ENCODE data around the gene METTL1.
A peak's percentile ranks its signal among the peaks of the same experiment; 100 is the strongest.

Gene METTL1

GRCh38 chr12:57752668-57753000 is 19.3 kb downstream of the METTL1 start:
- no peak for DNase-seq

DNA sequence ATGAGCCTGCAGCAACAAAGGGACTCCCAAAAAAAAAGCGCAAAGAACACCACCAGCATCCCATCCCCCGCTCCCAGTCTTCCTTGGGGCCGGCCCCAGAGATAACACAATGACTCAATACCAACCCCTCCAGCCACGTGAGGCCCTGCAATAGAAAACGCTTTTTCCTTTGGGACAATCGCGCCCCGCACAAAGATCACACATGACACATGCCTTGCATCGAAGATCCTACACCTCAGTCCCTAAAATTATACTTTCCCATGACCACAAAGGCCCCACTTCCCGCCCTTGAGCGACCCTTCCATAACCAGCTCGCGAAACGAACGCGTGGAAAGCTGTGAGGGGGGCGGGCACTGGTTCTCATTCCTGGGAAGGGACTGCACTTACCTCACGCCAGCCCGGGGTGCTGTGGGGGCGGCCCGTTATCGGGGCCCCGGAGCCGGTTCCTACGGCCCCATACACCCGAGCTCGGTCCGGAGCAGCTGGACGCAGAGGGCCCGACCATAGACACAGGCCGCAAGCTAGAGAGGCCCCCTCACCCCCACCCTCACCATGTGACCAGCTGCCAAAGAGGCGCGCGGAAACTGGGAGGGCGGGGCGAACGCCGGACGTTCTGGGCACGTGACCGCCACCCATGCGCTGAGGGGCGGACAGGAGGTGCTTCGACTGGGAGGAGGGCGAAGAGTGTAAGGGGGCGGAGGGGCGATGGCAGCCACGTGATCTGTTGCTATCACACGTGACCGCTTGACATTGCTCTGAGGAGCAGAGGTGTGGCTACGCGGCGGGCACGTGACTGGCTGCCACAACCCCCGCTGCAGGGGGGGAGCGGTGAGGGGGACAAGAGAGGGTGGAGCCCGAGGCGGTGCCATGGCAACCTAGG is 19.9 kb downstream of the METTL1 start, which contains the start of gene CDK4:
Gene CDK4, minus strand, starts transcription at position 523 of the 880 bp plus-strand sequence. CDS start 593 bp downstream, outside the sequence.
- DNase-seq, result peak; percentile 99

GRCh38 chr12:57751432-57751787 is 20.5 kb downstream of the METTL1 start:
- DNase-seq, result no peak

DNA sequence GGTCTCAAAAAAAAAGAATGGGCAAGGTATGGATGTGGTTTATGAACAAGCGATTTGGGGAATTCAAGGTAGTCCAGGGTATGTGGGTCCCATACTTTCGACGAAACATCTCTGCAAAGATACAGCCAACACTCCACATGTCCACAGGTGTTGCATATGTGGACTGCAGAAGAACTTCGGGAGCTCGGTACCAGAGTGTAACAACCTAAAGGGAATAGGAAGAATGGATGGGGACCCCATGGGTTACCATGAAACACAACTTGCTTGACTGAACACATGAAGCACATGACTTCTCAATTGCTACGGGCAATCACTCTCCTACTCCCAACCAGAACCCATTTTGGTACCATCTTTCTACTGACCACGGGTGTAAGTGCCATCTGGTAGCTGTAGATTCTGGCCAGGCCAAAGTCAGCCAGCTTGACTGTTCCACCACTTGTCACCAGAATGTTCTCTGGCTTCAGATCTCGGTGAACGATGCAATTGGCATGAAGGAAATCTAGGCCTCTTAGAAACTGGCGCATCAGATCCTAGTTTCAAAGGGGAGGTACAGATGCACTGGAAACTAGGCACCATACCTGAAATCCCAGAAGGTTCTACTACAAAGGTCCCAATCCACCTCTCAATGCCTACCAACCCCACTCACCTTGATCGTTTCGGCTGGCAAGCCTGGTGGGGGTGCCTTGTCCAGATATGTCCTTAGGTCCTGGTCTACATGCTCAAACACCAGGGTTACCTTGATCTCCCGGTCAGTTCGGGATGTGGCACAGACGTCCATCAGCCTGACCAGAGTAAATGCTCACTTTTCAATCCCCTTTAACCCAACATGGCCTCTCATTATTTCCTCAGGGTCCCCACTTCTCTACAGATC is 21.1 kb downstream of the METTL1 start:
- DNase-seq, result no peak

DNA sequence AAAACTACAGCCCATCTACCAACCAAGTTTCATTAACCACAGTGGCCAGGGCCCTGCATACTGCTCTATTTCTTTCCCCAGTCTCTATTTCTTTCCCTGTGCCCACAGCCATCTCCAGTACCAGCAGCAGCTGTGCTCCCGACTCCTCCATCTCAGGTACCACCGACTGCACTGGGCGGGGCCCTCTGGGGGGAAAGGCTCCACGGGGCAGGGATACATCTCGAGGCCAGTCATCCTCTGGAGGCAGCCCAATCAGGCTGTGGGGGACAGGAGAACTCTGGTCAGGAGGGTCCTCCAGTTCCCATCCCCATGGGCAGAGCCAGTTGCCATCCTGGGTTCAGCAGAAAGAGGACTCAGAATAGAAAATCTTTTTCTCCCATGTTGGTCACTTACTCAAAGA is 22.8 kb downstream of the METTL1 start:
- DNase-seq, result no peak

DNA sequence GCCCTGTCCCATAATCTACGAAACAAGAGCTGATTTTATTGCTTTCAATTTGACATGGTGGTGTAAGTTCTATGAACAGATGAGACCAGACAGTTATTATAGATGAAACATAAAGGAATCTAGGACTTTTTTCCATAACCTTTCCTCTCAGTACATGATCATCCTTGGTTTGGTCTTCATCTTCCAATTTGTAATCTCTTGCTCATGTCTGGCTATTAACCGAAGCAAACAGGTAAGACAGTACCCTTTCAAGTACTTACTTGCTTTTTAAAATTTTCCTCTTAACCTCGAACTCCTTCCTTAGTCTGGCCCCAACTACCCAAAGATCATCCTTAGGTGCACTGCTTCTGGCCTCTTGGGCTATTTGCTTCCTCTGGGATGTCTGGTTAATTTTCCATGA is 25.9 kb downstream of the METTL1 start:
- no peak for DNase-seq

DNA sequence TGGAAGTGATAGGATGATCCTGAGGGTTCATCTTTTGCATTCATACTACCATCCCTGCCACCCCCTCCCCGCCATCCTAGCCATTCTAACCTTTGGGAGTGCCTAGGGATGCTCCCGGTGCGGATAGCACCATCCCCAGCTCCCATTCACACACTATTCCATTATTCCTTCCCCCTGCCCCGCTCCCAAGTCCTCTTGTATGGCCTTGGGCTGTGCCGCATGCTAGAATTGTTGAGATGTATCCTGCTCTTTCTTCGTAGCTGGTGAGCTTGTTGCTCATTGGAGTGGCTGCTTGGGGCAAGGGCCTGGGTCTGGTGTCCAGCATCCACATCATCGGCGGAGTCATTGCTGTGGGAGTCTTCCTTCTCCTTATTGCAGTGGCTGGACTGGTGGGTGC is 26.4 kb downstream of the METTL1 start:
- no peak for DNase-seq

DNA sequence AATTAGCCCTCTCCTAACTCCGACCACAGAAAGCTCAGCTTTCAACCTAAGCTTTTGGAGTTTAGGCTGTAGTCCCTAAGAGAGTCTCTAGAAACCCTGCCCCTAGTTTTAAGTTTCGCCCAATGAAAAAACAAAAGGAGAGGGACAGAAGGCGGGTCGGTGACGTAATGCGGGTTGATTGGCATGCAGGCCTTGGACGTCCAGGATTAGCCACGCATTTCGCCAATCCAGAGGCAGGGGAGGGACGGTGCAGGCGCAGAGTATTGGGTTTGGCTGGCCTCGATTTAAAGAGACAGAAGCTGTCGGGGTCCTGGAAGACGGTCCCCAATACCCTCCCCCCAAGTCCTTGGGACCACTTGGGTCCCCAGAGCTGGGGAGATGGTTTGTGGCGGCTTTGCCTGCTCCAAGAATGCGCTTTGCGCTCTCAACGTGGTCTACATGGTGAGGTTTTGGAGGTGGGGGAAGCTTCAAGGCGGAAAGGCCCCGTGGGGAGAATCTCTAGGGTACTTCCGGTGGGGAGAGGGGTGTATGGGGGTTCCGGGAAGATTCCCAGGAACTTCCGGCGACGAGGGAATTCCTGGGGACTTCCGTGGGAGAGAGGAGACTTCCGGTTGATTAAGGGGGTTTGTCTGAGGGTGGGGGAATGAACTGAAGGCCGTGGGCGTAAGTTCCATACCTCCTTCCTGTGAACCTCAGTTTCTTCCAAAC is 27.0 kb downstream of the METTL1 start, which contains the start of gene TSPAN31:
Gene TSPAN31, plus strand, starts transcription at position 263 of the 708 bp plus-strand sequence. Its CDS starts 116 bp downstream, at position 379.
- peak; percentile 91 for DNase-seq

GRCh38 chr12:57744194-57744776 is 27.6 kb downstream of the METTL1 start:
- DNase-seq, result peak; percentile 59

DNA sequence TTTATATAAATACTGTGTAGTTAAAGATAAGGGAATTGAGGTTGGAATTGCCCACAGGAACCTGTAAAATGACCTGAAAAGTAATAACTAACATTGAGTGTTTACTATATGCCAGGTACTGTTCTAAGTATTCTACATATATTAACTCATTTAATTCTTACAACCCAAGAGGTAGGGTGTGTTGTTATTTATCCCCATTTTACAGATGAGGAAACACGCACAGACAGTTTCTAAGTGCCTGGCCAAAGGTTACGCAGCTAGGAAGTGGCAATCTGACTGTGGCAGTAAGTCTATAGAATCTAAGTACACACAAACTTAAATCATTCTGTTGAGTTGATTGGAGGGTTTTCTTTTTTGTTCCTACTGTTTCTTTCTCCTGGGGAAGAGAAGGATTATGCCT is 28.1 kb downstream of the METTL1 start:
- no peak for DNase-seq

DNA sequence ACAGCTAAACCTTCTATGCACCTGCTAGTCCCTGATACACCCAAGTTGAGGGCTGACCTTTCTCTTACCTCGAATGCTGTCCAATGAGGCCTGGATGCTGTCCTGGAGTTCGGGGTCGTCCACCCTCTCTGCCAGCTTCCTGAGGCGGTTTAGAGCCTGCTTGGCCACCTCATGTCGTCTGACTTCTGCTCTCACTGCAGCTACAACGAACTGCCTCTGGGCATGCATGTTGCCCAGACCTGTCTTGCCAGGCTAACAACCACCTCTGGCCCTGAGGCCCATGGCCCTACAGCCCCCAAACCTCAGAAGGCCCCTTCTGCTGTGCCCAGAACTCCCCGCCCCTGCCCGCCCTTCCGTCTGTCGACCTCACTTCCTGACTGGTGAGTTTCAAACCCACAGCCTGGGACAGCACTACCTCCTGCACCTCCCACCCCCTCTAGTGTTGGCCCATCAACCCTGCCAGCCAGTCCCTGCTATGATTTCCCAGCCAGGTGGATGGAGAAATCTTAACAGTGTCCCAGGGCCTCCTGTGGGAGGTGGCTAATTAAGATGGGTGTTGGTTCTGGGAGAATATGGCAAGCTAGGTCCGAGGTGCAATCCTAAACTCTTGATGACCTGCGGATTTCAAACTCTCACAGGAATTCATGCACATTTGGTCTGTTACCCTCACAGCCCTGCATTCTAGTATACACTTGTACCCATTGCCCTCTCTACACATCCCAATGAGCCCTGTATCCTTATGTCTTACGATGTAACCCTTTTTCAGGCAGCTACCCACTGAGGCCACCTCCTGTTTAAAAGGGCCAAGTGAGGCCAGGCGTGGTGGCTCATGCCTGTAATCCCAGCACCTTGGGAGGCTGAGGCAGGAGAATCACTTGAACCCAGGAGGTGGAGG is 29.8 kb downstream of the METTL1 start:
- DNase-seq, result peak; percentile 71

DNA sequence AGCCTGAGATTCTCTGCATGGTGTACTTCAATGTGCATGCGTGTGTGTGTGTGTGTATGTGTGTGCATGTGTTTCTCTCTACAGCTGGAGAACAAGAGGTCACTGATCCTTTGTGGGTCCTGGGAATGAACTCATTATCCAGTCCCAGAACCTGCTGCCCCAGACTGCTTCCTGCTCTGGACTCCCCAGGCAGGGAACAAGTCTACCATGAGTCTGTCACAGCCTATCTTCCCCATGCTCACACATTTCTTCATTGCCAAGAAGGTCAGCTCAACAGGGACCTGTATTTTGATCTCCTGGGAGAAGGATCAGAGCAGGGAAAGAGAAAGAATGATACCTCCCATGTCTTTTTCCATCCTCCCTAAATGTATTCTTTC is 30.5 kb downstream of the METTL1 start:
- no peak for DNase-seq

DNA sequence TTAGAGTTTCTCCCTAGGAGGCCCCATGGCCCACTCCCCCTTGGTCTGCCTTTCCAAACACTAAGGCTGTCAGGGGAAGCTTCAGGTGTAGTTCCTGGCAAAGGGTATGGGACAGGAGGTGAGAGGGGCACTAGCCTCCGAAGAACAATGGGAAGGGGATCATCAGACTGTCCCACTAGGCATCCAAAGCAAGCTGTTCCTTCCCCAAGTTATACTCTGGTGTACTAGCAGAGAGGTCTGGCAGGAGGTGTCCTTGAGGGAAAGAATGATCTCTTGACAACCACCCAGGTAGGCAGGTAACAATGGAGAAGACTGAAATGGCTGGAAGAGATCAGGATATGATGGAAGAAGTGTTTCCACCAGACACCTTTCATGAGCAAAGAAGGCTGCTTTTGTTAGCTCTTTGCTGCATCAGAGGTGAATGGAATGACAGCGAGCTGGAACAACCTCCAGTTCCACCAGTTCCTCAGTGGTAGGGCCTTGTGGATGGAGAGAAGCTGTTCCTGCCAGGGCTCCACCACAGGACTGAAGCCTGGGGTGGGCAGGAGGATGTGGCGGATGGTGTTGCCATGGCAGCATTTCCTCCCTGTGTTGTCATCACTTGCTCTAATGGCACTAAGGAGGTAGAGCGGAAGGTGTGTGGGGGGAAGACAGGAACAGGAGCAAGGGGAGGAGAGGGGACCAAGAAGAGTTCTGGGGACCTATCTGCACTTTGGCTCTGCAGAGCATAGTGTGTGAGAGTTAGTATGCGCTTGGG is 31.1 kb downstream of the METTL1 start:
- peak; percentile 71 for DNase-seq

GRCh38 chr12:57739914-57740538 is 31.9 kb downstream of the METTL1 start:
- no peak for DNase-seq

GRCh38 chr12:57739387-57739786 is 32.5 kb downstream of the METTL1 start:
- no peak for DNase-seq

DNA sequence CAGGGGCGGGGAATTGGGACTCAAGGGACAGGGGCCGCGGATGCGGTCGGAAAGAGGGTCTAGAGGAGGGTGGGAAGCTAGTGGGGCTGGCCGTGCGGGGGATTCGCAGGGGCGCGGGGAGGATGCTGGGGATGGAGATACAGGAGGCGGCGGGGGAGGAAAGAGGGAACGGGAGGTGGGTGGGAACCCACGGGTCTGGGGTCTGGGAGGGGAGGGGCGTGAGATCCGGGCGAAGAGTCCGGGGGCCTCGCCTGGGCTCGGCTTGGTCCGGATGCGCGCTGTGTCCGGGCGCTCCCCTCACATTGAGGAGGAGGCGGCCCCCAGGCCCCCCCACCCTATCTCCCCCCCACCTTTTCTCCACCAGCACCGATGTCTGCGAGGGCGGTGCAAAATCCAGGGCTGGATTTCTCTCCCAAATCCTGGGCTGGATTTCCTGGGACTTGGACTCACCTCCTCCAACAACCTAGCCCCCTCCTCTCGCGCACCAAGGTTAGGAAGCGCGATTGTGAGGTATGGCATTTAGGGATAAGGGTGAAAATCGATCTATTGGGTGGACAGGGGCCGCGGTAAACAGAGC is 33.2 kb downstream of the METTL1 start, which contains the start of gene AGAP2:
Gene AGAP2, minus strand, starts transcription at position 82 of the 577 bp plus-strand sequence. CDS start 496 bp downstream, outside the sequence.
- no peak for DNase-seq

GRCh38 chr12:57737467-57738460 is 34.1 kb downstream of the METTL1 start:
- DNase-seq, result no peak

DNA sequence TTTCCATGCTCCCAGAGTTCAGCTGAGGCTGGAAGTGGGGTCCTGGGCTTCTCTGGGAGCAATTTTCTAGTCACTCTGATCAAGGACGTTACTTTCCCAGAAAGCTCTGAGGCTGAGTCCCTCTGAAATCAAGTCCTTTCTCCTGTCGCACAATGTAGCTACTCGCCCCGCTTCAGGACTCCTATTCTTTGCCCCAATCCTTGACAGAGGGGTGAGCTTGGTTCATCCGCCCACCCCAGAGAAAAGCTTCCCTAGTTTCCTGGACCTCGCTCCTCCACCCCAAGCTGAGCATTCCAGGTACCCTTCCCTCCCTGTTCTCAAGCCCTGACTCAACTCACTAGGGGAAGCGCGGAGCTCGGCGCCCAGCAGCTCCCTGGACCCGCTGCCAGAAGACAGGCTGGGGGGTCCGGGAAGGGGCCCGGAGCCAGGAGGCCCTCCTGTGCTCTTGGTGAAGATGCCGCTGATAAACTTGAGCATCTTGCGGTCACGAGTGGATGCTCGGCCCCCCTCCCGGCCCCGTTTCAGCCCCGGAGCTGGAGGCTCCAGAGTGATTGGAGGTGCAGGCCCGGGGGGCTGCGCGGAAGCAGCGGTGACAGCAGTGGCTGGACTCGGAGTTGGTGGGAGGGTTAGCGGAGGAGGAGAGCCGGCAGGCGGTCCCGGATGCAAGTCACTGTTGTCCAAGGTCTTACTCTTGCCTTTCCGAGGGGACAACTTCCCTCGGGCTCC is 35.0 kb downstream of the METTL1 start:
- no peak for DNase-seq

Data from T-helper 9 cell (primary cell).